HepG2 (cell line): ENCODE data around the gene AGAP3. TPM values are rescaled to one million over a fixed set of nuclear protein-coding genes. Genes with fewer than 3 reads are reported as not detected.

ENCODE experiments used
- HNF1B ChIP-seq: sonication (generic); formaldehyde crosslinking; IDR thresholded peaks from 2 replicates; pipeline ENCODE4 v1.5.1; 2020; ENCODE audit warnings: mild to moderate bottlenecking, moderate library complexity, missing genetic modification reagents
- HNRNPL ChIP-seq: fragments of 200-400 bp; formaldehyde crosslinking; IDR thresholded peaks from 2 replicates; pipeline ENCODE4 v1.6.1; 2017; ENCODE audit warnings: mild to moderate bottlenecking, low read depth, low read length
- MAZ ChIP-seq, 2 experiments: sonication (generic) in 1 of 2; formaldehyde crosslinking in 1 of 2; IDR thresholded peaks; 2 replicates each; pipeline versions ENCODE4 v1.5.0 to v1.6.1; 2012 to 2020; ENCODE audit warnings: low read depth in 2 of 2, mild to moderate bottlenecking in 2 of 2, borderline replicate concordance in 1 of 2, improper control_type of control experiment in 1 of 2, low read length in 1 of 2, missing genetic modification reagents in 1 of 2, moderate library complexity in 1 of 2
- MYNN ChIP-seq: sonication (generic); formaldehyde crosslinking; IDR thresholded peaks from 2 replicates; pipeline ENCODE4 v1.4.0; 2020; ENCODE audit warnings: mild to moderate bottlenecking, low read depth, missing genetic modification reagents
- NRL ChIP-seq: sonication (generic); formaldehyde crosslinking; IDR thresholded peaks from 2 replicates; pipeline ENCODE4 v1.5.0; 2020; ENCODE audit warnings: missing genetic modification reagents, mild to moderate bottlenecking, moderate library complexity, borderline replicate concordance
- UBTF ChIP-seq: sonication (generic); formaldehyde crosslinking; IDR thresholded peaks from 2 replicates; pipeline ENCODE4 v1.4.0; 2020; ENCODE audit warnings: mild to moderate bottlenecking, missing genetic modification reagents
- YEATS4 ChIP-seq: sonication (generic); formaldehyde crosslinking; IDR thresholded peaks from 2 replicates; pipeline ENCODE4 v1.4.0; 2020; ENCODE audit warnings: missing genetic modification reagents, borderline replicate concordance
- ZNF430 ChIP-seq: sonication (generic); formaldehyde crosslinking; IDR thresholded peaks from 2 replicates; pipeline ENCODE4 v1.9.0; 2021; ENCODE audit warnings: mild to moderate bottlenecking, missing genetic modification reagents
- ZNF501 ChIP-seq: sonication (generic); formaldehyde crosslinking; IDR thresholded peaks from 2 replicates; pipeline ENCODE4 v1.5.1; 2020; ENCODE audit warnings: mild to moderate bottlenecking, moderate library complexity, missing genetic modification reagents
- ZNF605 ChIP-seq: sonication (generic); formaldehyde crosslinking; IDR thresholded peaks from 2 replicates; pipeline ENCODE4 v1.8.0; 2022; ENCODE audit warnings: mild to moderate bottlenecking, missing genetic modification reagents
- ZNF615 ChIP-seq: sonication (generic); formaldehyde crosslinking; IDR thresholded peaks from 2 replicates; pipeline ENCODE4 v1.5.0; 2020; ENCODE audit warnings: mild to moderate bottlenecking, missing genetic modification reagents, borderline replicate concordance
- polyA plus RNA-seq, 8 experiments: library from polyadenylated mRNA; depleted of rRNA in 3 of 8; stranded (reverse) in 7 of 8; unstranded in 1 of 8; fragments of >200 nt; fragmentation: Illumina TruSeq in 4 of 8; extraction: Trizol in 4 of 8; gene quantifications; 2 replicates each; pipeline versions ENCODE4 v1.2.1 to v1.2.3, GENCODE V29; 2011 to 2016; ENCODE audit warnings: low read depth in 4 of 8, missing spikeins in 1 of 8, mixed read lengths in 1 of 8; ENCODE audit not compliant: insufficient read depth in 1 of 8
- total RNA-seq, 5 experiments: library from RNA; depleted of rRNA; stranded (reverse); fragments of >200 nt; fragmentation: Illumina TruSeq; extraction: Trizol; gene quantifications; 2 replicates each; pipeline ENCODE4 v1.2.3, GENCODE V29; 2016; ENCODE audit warnings: low read depth in 1 of 5
- TF ChIP-seq, protein P1 (sequence below): sonication (generic); formaldehyde crosslinking; IDR thresholded peaks from 2 replicates; pipeline ENCODE4 v1.5.0; 2020; ENCODE audit warnings: mild to moderate bottlenecking, missing genetic modification reagents, moderate library complexity
- TF ChIP-seq, protein P2 (sequence below): sonication (generic); formaldehyde crosslinking; IDR thresholded peaks from 2 replicates; pipeline ENCODE4 v1.4.0; 2020; ENCODE audit warnings: missing genetic modification reagents, mild to moderate bottlenecking, borderline replicate concordance
- TF ChIP-seq, protein P3 (sequence below): sonication (generic); formaldehyde crosslinking; IDR thresholded peaks from 2 replicates; pipeline ENCODE4 v1.4.0; 2020; ENCODE audit warnings: low read depth, mild to moderate bottlenecking, missing genetic modification reagents

The AGAP3 gene
- total and polyA plus RNA-seq, 2 of the 13 experiments (the other 11 are each of a cell fraction or from before 2014, with no cell fraction given), result 31.3 to 61.4 TPM

DNA sequence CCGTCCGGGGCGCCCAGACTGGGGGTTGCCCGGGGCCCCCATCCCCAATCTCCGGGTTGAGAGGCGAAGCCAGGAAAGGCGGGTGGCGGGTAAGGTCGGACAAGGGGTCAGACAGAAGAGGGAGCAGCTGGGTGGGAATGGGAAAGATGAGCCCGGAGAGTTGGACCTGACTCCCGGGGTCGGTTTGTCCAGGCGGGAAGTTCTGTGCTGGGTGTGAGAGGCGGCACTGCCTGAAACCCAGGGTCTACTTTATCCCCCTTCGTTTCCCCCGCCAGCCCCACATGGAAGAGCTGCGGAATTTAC is 26.2 kb upstream of the AGAP3 start (continued):
- TF ChIP-seq MYNN (CRISPR knock-in tag) (no peak), YEATS4 (0 out of 2 replicates have a peak, but pooled peaks have one; percentile 2), NRL (CRISPR knock-in tag) (no peak), MAZ (IDR thresholded peaks at IDR 0.05; ENCODE audit: borderline replicate concordance, low read depth, low read length) (no peak), MAZ (CRISPR knock-in tag; IDR thresholded peaks at IDR 0.05; ENCODE audit: low read depth) (0 out of 2 replicates have a peak, but pooled peaks have one; percentile 16), ZNF501 (CRISPR knock-in tag) (0 out of 2 replicates have a peak, but pooled peaks have one; percentile 53), ZNF615 (no peak), UBTF (CRISPR knock-in tag) (peak; percentile 76), ZNF430 (CRISPR knock-in tag) (no peak), HNRNPL (no peak), ZNF605 (CRISPR knock-in tag) (0 out of 2 replicates have a peak, but pooled peaks have one; percentile 56), HNF1B (0 out of 2 replicates have a peak, but pooled peaks have one; percentile 44)
- TF ChIP-seq, protein P1, sequence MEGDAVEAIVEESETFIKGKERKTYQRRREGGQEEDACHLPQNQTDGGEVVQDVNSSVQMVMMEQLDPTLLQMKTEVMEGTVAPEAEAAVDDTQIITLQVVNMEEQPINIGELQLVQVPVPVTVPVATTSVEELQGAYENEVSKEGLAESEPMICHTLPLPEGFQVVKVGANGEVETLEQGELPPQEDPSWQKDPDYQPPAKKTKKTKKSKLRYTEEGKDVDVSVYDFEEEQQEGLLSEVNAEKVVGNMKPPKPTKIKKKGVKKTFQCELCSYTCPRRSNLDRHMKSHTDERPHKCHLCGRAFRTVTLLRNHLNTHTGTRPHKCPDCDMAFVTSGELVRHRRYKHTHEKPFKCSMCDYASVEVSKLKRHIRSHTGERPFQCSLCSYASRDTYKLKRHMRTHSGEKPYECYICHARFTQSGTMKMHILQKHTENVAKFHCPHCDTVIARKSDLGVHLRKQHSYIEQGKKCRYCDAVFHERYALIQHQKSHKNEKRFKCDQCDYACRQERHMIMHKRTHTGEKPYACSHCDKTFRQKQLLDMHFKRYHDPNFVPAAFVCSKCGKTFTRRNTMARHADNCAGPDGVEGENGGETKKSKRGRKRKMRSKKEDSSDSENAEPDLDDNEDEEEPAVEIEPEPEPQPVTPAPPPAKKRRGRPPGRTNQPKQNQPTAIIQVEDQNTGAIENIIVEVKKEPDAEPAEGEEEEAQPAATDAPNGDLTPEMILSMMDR (CRISPR knock-in tag), result no peak
- TF ChIP-seq, protein P2, sequence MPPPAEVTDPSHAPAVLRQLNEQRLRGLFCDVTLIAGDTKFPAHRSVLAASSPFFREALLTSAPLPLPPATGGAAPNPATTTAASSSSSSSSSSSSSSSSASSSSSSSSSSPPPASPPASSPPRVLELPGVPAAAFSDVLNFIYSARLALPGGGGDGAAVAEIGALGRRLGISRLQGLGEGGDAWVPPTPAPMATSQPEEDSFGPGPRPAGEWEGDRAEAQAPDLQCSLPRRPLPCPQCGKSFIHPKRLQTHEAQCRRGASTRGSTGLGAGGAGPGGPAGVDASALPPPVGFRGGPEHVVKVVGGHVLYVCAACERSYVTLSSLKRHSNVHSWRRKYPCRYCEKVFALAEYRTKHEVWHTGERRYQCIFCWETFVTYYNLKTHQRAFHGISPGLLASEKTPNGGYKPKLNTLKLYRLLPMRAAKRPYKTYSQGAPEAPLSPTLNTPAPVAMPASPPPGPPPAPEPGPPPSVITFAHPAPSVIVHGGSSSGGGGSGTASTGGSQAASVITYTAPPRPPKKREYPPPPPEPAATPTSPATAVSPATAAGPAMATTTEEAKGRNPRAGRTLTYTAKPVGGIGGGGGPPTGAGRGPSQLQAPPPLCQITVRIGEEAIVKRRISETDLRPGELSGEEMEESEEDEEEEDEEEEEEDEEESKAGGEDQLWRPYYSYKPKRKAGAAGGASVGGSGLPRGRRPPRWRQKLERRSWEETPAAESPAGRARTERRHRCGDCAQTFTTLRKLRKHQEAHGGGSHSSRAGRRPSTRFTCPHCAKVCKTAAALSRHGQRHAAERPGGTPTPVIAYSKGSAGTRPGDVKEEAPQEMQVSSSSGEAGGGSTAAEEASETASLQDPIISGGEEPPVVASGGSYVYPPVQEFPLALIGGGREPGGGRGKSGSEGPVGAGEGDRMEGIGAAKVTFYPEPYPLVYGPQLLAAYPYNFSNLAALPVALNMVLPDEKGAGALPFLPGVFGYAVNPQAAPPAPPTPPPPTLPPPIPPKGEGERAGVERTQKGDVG (CRISPR knock-in tag), result no peak
- TF ChIP-seq, protein P3, sequence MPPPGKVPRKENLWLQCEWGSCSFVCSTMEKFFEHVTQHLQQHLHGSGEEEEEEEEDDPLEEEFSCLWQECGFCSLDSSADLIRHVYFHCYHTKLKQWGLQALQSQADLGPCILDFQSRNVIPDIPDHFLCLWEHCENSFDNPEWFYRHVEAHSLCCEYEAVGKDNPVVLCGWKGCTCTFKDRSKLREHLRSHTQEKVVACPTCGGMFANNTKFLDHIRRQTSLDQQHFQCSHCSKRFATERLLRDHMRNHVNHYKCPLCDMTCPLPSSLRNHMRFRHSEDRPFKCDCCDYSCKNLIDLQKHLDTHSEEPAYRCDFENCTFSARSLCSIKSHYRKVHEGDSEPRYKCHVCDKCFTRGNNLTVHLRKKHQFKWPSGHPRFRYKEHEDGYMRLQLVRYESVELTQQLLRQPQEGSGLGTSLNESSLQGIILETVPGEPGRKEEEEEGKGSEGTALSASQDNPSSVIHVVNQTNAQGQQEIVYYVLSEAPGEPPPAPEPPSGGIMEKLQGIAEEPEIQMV (CRISPR knock-in tag), result no peak
